HFF-Myc (cell line): Measurements from ENCODE around the gene SPNS3.

Experiments
- DNase-seq: peaks from one replicate; pipeline ENCODE4 v3.0.0-alpha.2; 2011; ENCODE audit warnings: low read depth; ENCODE audit errors: extremely low read depth
- H3K4me3 ChIP-seq: replicated peaks from 2 replicates; pipeline ENCODE4 v1.5.1; 2011; ENCODE audit warnings: low read depth, mild to moderate bottlenecking, control low read depth, low read length
- CTCF ChIP-seq: IDR thresholded peaks from 2 replicates; pipeline ENCODE4 v1.5.1; 2012; ENCODE audit warnings: mild to moderate bottlenecking, low read depth, low read length, control low read depth; ENCODE audit errors: missing control alignments

SPNS3 gene

GRCh38 chr17:4440690-4441686 lies 7.2 kb downstream of the SPNS3 start:
- H3K4me3 ChIP-seq, result no peak overlapping the region
- DNase-seq, result no peak
- TF ChIP-seq CTCF, result no peak

- no peak for TF ChIP-seq CTCF
- no peak overlapping the region for H3K4me3 ChIP-seq
- DNase-seq, result no peak
Measured at GRCh38 chr17:4442582-4442981, 8.8 kb downstream of the SPNS3 start.

DNA sequence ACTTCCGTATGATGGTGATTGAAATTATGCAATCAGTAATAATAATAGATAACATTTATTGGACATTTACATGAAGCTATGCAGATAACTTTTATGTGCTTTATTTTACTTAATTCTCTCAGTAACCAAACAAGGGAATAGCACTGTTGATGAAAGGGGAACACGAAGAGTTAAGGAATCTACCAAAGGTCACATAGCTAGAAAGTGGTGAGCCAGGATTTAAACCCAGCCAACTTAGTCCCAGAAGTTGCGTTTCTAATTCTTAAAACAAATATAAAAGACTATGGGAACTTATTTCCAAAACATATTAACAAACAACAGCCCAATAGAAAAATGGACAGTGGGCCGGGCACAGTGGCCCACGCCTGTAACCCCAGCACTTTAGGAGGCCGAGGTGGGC lies 9.7 kb downstream of the SPNS3 start:
- H3K4me3 ChIP-seq, result no peak overlapping the region
- TF ChIP-seq CTCF, result no peak
- no peak for DNase-seq

DNA sequence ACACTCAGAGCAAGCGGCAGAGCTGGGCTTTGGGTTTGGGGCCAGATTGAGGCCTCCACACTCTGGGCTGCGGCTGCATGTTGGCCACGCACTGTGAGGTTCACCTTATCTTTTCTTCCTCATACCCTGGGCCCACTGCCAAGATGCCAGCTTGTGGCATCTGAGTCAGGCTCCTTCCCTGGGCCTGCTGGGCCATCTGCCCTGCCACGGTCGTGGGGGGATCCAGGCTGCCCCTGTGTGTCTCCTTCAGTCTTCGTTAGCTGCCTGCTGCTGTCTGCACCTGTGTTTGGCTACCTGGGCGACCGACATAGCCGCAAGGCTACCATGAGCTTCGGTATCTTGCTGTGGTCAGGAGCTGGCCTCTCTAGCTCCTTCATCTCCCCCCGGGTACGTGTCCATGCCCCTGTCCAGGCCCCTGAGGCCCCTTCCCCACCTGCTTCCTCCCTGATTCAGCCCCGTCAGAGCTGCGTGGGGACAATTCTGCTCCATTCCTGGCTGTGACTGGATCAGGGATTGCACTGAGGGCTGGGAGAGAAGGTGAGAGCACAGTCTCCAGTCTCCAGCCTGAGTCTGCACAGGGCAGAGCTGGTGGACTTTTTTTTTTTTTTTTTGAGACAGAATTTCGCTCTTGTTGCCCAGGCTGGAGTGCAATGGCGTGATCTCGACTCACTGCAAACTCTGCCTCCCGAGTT lies 11.2 kb downstream of the SPNS3 start:
- no peak overlapping the region for H3K4me3 ChIP-seq
- no peak for TF ChIP-seq CTCF
- DNase-seq, result no peak

DNA sequence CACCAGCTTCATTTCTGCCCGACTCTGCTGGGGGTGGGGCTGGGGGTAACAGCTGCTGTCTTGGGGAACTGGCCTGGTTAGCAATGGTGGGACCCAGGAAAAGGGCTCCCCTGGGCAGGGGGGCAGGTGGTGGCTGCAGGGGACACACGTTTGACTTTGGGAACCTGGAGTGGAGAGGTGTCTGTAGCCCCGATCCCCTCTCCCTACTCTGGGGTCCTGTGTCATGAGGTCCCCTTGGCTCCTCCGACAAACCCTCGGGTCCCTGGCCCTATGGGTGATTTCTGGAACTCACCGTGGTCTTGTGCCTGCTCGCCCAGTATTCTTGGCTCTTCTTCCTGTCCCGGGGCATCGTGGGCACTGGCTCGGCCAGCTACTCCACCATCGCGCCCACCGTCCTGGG lies 12.0 kb downstream of the SPNS3 start:
- TF ChIP-seq CTCF, result no peak
- DNase-seq, result no peak
- no peak overlapping the region for H3K4me3 ChIP-seq

DNA sequence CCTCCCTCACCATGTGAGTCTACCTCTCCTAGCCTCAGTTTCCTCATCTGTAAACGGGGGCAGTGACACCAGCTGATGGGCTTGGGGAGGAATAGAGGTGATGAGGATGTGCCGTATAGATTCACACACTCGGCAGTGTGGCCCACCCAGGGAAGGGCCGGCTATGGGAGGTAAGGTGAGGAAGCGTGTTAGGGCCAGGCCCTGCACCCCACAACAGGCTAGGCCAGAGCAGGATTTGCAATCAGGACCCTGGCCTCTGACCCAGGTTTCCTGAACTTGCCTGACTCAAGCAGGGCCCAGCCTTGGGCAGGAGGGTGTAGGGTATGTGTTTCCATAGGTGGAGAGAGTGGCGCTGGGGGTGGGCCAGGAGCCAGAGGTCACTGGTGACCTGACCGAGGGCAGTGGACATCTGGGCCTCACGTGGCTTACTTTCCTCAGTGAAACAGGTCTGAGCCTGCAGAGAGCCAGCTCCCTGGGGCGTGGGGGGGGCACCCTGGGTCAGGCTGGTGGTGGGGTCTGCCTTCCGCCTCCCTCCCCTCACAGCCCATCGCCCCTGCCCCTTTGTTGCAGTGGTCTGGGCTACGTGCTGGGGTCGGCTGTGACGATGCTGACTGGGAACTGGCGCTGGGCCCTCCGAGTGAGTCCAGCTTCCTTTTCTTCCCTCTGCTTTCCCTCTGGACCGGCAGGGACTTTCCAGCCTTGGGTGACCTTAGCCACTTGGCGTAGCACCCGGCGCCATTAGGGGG lies 12.8 kb downstream of the SPNS3 start:
- no peak overlapping the region for H3K4me3 ChIP-seq
- no peak for DNase-seq
- TF ChIP-seq CTCF, result no peak
